K562 (cell line): ENCODE data around the gene AKAP13.

Source experiments
- CEBPB ChIP-seq: fragments of 450-650 bp; IDR thresholded peaks from 2 replicates; pipeline ENCODE4 v1.6.1; 2016; ENCODE audit warnings: missing genetic modification characterization, missing compliant biosample characterization
- DPF2 ChIP-seq: fragments of 450-650 bp; IDR thresholded peaks from 2 replicates; pipeline ENCODE4 v1.6.1; 2016
- FOXP1 ChIP-seq: sonication (generic); formaldehyde crosslinking; IDR thresholded peaks from 2 replicates; pipeline ENCODE4 v1.8.0; 2022; ENCODE audit warnings: mild to moderate bottlenecking, missing genetic modification reagents
- GTF2A2 ChIP-seq: IDR thresholded peaks from 2 replicates; pipeline ENCODE4 v1.6.1; 2016; ENCODE audit warnings: mild to moderate bottlenecking, missing genetic modification characterization, missing compliant biosample characterization
- GTF2E2 ChIP-seq: fragments of 200-800 bp; sonication (Bioruptor generic); IDR thresholded peaks from 2 replicates; pipeline ENCODE4 v1.6.1; 2016; ENCODE audit warnings: missing genetic modification characterization, missing compliant biosample characterization
- GTF2F1 ChIP-seq: IDR thresholded peaks from 2 replicates; pipeline ENCODE4 v1.6.1; 2011; ENCODE audit warnings: low read depth, low read length, improper control_type of control experiment
- MCM3 ChIP-seq: fragments of 450-650 bp; IDR thresholded peaks from 2 replicates; pipeline ENCODE4 v1.6.1; 2016
- NBN ChIP-seq: fragments of 450-650 bp; IDR thresholded peaks from 2 replicates; pipeline ENCODE4 v1.6.1; 2016; ENCODE audit warnings: low read depth, mild to moderate bottlenecking
- NFE2 ChIP-seq: IDR thresholded peaks from 2 replicates; pipeline ENCODE4 v1.6.1; 2014; ENCODE audit warnings: antibody characterized with exemption, low read depth
- POLR2A ChIP-seq: fragments of 450-650 bp; conservative IDR thresholded peaks from 2 replicates; pipeline ENCODE4 v1.6.1; 2016
- REST ChIP-seq, 2 experiments: fragments of 450-650 bp; formaldehyde crosslinking in 1 of 2; IDR thresholded peaks; 2 replicates each; pipeline versions ENCODE4 v1.4.0 to v1.6.1; 2014 to 2020; ENCODE audit warnings: mild to moderate bottlenecking in 2 of 2, borderline replicate concordance in 1 of 2, low read depth in 1 of 2
- U2AF2 ChIP-seq: fragments of 200-400 bp; formaldehyde crosslinking; optimal IDR thresholded peaks from 2 replicates; pipeline ENCODE3; 2017; ENCODE audit warnings: low read depth, mild to moderate bottlenecking, low read length

- no peak for TF ChIP-seq POLR2A
- TF ChIP-seq U2AF2, result no peak
- TF ChIP-seq GTF2E2 (tag), result no peak
- TF ChIP-seq CEBPB (tag), result no peak
- no peak for TF ChIP-seq NBN
- TF ChIP-seq FOXP1 (CRISPR knock-in tag), result no peak
- TF ChIP-seq REST (IDR thresholded peaks at IDR 0.05; ENCODE audit: borderline replicate concordance), result no peak
- no peak for TF ChIP-seq REST (CRISPR knock-in tag; IDR thresholded peaks at IDR 0.05; ENCODE audit: low read depth)
- TF ChIP-seq DPF2, result no peak
- no peak for TF ChIP-seq GTF2F1
- TF ChIP-seq NFE2, result no peak
- no peak for TF ChIP-seq GTF2A2 (tag)
- TF ChIP-seq MCM3, result no peak
Measured at GRCh38 chr15:85767785-85768529, 387.6 kb downstream of the AKAP13 start.
